Neural cell (in vitro differentiated cells): ENCODE results near the gene ZNF804A.

Experiments
- EZH2 ChIP-seq: fragments of 200-600, 300-800 bp; shearing (Covaris generic), sonication (generic); IDR thresholded peaks from 2 replicates; pipeline ENCODE4 v1.6.1; 2014; ENCODE audit warnings: antibody characterized with exemption, low read length, borderline replicate concordance, mild to moderate bottlenecking; ENCODE audit not compliant: insufficient read depth, poor library complexity, severe bottlenecking
- POLR2AphosphoS5 ChIP-seq: IDR thresholded peaks from 2 replicates; pipeline ENCODE4 v1.6.1; 2012
- SMC3 ChIP-seq: fragments of 450-650 bp; conservative IDR thresholded peaks from 2 replicates; pipeline ENCODE4 v1.6.1; 2014; ENCODE audit warnings: antibody characterized with exemption, mild to moderate bottlenecking, moderate library complexity; ENCODE audit not compliant: poor library complexity
- TF ChIP-seq, protein P1 (sequence below): fragments of 450-650 bp; IDR thresholded peaks from 2 replicates; pipeline ENCODE4 v1.5.1; 2014; ENCODE audit warnings: antibody characterized with exemption, mild to moderate bottlenecking, moderate library complexity; ENCODE audit not compliant: poor library complexity, severe bottlenecking
- TF ChIP-seq, protein P2 (sequence below): IDR thresholded peaks from 2 replicates; pipeline ENCODE4 v1.6.1; 2012; ENCODE audit warnings: borderline replicate concordance

DNA sequence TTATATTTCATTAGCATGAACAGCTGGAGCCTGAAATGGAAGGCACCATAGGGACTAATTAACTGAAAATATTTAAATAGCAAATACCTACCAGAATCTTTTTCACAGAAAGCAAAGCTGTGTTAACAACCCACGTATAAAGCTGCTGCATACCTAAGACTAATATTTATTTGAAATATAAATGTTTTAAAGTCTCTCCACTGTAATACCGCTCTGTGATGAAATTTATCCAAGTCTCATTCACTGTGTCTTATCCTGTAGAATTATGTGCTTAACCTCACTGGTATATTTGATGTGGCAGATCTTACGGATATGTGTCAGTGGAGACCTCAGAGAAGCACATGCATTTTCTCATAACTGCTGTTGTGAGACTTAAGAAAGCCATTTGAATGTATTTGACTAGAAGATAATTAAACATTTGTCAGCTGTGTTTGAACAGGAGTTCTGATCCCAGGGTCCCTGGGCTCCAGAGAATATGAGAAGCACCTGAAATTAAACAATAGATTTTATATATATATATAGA is 373.3 kb downstream of the ZNF804A start:
- no peak for TF ChIP-seq SMC3
- TF ChIP-seq, protein P1, sequence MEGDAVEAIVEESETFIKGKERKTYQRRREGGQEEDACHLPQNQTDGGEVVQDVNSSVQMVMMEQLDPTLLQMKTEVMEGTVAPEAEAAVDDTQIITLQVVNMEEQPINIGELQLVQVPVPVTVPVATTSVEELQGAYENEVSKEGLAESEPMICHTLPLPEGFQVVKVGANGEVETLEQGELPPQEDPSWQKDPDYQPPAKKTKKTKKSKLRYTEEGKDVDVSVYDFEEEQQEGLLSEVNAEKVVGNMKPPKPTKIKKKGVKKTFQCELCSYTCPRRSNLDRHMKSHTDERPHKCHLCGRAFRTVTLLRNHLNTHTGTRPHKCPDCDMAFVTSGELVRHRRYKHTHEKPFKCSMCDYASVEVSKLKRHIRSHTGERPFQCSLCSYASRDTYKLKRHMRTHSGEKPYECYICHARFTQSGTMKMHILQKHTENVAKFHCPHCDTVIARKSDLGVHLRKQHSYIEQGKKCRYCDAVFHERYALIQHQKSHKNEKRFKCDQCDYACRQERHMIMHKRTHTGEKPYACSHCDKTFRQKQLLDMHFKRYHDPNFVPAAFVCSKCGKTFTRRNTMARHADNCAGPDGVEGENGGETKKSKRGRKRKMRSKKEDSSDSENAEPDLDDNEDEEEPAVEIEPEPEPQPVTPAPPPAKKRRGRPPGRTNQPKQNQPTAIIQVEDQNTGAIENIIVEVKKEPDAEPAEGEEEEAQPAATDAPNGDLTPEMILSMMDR: no peak
- TF ChIP-seq POLR2AphosphoS5: peak; percentile 75
- no peak for TF ChIP-seq EZH2
- TF ChIP-seq, protein P2, sequence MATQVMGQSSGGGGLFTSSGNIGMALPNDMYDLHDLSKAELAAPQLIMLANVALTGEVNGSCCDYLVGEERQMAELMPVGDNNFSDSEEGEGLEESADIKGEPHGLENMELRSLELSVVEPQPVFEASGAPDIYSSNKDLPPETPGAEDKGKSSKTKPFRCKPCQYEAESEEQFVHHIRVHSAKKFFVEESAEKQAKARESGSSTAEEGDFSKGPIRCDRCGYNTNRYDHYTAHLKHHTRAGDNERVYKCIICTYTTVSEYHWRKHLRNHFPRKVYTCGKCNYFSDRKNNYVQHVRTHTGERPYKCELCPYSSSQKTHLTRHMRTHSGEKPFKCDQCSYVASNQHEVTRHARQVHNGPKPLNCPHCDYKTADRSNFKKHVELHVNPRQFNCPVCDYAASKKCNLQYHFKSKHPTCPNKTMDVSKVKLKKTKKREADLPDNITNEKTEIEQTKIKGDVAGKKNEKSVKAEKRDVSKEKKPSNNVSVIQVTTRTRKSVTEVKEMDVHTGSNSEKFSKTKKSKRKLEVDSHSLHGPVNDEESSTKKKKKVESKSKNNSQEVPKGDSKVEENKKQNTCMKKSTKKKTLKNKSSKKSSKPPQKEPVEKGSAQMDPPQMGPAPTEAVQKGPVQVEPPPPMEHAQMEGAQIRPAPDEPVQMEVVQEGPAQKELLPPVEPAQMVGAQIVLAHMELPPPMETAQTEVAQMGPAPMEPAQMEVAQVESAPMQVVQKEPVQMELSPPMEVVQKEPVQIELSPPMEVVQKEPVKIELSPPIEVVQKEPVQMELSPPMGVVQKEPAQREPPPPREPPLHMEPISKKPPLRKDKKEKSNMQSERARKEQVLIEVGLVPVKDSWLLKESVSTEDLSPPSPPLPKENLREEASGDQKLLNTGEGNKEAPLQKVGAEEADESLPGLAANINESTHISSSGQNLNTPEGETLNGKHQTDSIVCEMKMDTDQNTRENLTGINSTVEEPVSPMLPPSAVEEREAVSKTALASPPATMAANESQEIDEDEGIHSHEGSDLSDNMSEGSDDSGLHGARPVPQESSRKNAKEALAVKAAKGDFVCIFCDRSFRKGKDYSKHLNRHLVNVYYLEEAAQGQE: peak; percentile 22
